ENCODE measurements around the gene ANO8. TPM values are rescaled to one million over a fixed set of nuclear protein-coding genes. Genes with fewer than 3 reads are reported as not detected.

Gene ANO8
- 4.8 and 5.1 TPM in 2 replicates for total RNA-seq

GRCh38 chr19:17334414-17335409 lies at the start of gene ANO8:
Gene ANO8, minus strand, starts transcription at chr19:17334855. Its CDS starts 185 bp downstream, at chr19:17334670.

GRCh38 chr19:17376935-17377600 lies 42.4 kb upstream of the ANO8 start, which contains the start of gene PLVAP:
Gene PLVAP, minus strand, starts transcription at chr19:17377342. Its CDS starts 54 bp downstream, at chr19:17377288.

GRCh38 chr19:17336872-17337674 lies 2.4 kb upstream of the ANO8 start, which contains the start of gene GTPBP3:
Gene GTPBP3, plus strand, starts transcription at chr19:17337553. Its CDS starts 59 bp downstream, at chr19:17337612.

GRCh38 chr19:17309198-17309964 lies 25.3 kb downstream of the ANO8 start, which contains the start of gene DDA1:
Gene DDA1, plus strand, starts transcription at chr19:17309563. Its CDS starts 92 bp downstream, at chr19:17309655.

GRCh38 chr19:17305517-17306284 lies 29.0 kb downstream of the ANO8 start, which contains the start of gene MRPL34:
Gene MRPL34, plus strand, starts transcription at chr19:17305872. Its CDS starts 21 bp downstream, at chr19:17305893.

GRCh38 chr19:17303167-17303939 lies 31.3 kb downstream of the ANO8 start, which contains the start of gene ABHD8:
Gene ABHD8, minus strand, starts transcription at chr19:17303425. Its CDS starts 1,809 bp downstream, at chr19:17301616.

GRCh38 chr19:17281391-17282304 lies 53.0 kb downstream of the ANO8 start, which contains the start of gene ANKLE1:
Gene ANKLE1, plus strand, starts transcription at chr19:17281901. Its CDS starts 20 bp downstream, at chr19:17281921.

Other genes starting within 250 kb of the ANO8 start
- 16.2 and 22.8 TPM in 2 replicates for gene USE1, start 119.5 kb downstream of the ANO8 start, total RNA-seq
- 2.5 and 2.9 TPM in 2 replicates for gene OCEL1, start 108.6 kb downstream of the ANO8 start, total RNA-seq
- 26.8 and 40.1 TPM in 2 replicates for gene NR2F6, start 88.9 kb downstream of the ANO8 start, total RNA-seq
- under 0.01 TPM in 1 of 2 replicates, not detected in the other for gene USHBP1, start 70.1 kb downstream of the ANO8 start, total RNA-seq
- gene BABAM1, start 67.4 kb downstream of the ANO8 start, total RNA-seq = 91.7 and 105 TPM in 2 replicates
- gene ANKLE1, start 53.0 kb downstream of the ANO8 start, total RNA-seq = 0.37 and 0.39 TPM in 2 replicates
- 6.6 and 9.0 TPM in 2 replicates for gene ABHD8, start 31.4 kb downstream of the ANO8 start, total RNA-seq
- gene MRPL34, start 29.0 kb downstream of the ANO8 start, total RNA-seq = 29.1 and 30.9 TPM in 2 replicates
- gene DDA1, start 25.3 kb downstream of the ANO8 start, total RNA-seq = 7.7 and 15.4 TPM in 2 replicates
- 10.3 and 18.8 TPM in 2 replicates for gene GTPBP3, start 2.7 kb upstream of the ANO8 start, total RNA-seq
- not detected in 2 replicates for gene PLVAP, start 42.5 kb upstream of the ANO8 start, total RNA-seq
- not detected in 2 replicates for gene CCDC194, start 59.3 kb upstream of the ANO8 start, total RNA-seq
- gene BST2, start 70.8 kb upstream of the ANO8 start, total RNA-seq = 0.20 and 1.8 TPM in 2 replicates
- gene MVB12A, start 85.2 kb upstream of the ANO8 start, total RNA-seq = 45.7 and 49.2 TPM in 2 replicates
- gene TMEM221, start 113.8 kb upstream of the ANO8 start, total RNA-seq = not detected in 2 replicates
- gene NXNL1, start 126.1 kb upstream of the ANO8 start, total RNA-seq = not detected in 2 replicates
- 15.8 and 26.1 TPM in 2 replicates for gene SLC27A1, start 135.7 kb upstream of the ANO8 start, total RNA-seq
- 49.9 and 60.6 TPM in 2 replicates for gene PGLS, start 176.8 kb upstream of the ANO8 start, total RNA-seq
- 104 and 126 TPM in 2 replicates for gene COLGALT1, start 220.8 kb upstream of the ANO8 start, total RNA-seq